Measurements from ENCODE around the gene CTIF.

DNA sequence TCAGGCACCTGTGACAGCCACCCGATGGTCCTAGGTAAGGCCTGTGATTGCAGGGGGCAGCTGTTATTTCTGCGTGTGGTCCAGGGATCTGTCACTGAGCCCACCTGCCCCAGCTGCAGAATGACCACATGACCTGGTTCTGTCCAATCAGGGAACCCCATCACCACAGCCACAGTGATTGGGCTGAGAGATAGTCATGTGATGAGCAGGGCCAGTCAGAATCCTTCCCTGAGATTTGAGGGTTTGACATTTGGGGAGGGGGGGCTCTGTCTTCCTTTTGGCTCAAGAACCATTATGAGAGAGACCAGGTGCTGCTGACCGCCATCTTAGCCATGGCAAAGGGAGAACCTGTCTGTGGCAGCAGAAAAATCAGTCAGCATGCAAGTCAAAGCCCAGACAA, 264.7 kb downstream of the CTIF start:
- TF ChIP-seq, protein P1, sequence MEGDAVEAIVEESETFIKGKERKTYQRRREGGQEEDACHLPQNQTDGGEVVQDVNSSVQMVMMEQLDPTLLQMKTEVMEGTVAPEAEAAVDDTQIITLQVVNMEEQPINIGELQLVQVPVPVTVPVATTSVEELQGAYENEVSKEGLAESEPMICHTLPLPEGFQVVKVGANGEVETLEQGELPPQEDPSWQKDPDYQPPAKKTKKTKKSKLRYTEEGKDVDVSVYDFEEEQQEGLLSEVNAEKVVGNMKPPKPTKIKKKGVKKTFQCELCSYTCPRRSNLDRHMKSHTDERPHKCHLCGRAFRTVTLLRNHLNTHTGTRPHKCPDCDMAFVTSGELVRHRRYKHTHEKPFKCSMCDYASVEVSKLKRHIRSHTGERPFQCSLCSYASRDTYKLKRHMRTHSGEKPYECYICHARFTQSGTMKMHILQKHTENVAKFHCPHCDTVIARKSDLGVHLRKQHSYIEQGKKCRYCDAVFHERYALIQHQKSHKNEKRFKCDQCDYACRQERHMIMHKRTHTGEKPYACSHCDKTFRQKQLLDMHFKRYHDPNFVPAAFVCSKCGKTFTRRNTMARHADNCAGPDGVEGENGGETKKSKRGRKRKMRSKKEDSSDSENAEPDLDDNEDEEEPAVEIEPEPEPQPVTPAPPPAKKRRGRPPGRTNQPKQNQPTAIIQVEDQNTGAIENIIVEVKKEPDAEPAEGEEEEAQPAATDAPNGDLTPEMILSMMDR (IDR thresholded peaks at IDR 0.05; ENCODE audit: poor library complexity): no peak
- no peak for TF ChIP-seq EZH2phosphoT487 (IDR thresholded peaks at IDR 0.05; ENCODE audit: low read depth, severe bottlenecking, unreplicated experiment)

Measured in hepatocyte (in vitro differentiated cells).